Measurements from ENCODE around the gene KIN. TPM values are rescaled to one million over a fixed set of nuclear protein-coding genes. Genes with fewer than 3 reads are reported as not detected.

KIN gene
- total RNA-seq, 1 experiment from 2014 or later, result 27.9 TPM

GRCh38 chr10:7829289-7829834 lies 41.6 kb upstream of the KIN start:
- Mint-ChIP-seq H3K27ac (ENCODE audit: unreplicated experiment) (peak overlapping the region; percentile 44), H3K4me3 (ENCODE audit: unreplicated experiment) (no peak overlapping the region), H3K9me3 (ENCODE audit: unreplicated experiment) (no peaks in the 10 kb centered on the region), H3K4me1 (ENCODE audit: low read depth, unreplicated experiment) (peaks cover 18% of the 10 kb centered on the region), H3K36me3 (ENCODE audit: insufficient read depth, unreplicated experiment) (peaks cover 47% of the 10 kb centered on the region), H3K27me3 (ENCODE audit: insufficient read depth, unreplicated experiment) (no peaks in the 10 kb centered on the region)
- POLR2A ChIA-PET, result no interaction called here
- DNase-seq, result no peak
- no peaks in the 10 kb centered on the region for H3K27me3 ChIP-seq (replicated peaks; ENCODE audit: control insufficient read depth, insufficient read depth, low read length)
- no peaks in the 10 kb centered on the region for H3K4me1 ChIP-seq
- CTCF ChIA-PET, result interaction anchor here (0.7 kb wide), 1 partner anchor 222 kb away, joined by 8 read pairs; no protein-coding TSS in a partner anchor
- no peaks in the 10 kb centered on the region for H3K9me3 ChIP-seq
- H3K4me3 ChIP-seq (ENCODE audit: low read depth, low read length), result no peak overlapping the region
- TF ChIP-seq CTCF (IDR thresholded peaks at IDR 0.05; ENCODE audit: insufficient read depth in 1 of 2, low read depth in 1 of 2, low read length in 1 of 2, severe bottlenecking in 1 of 2, unreplicated experiment in 1 of 2), result no peak
- H3K36me3 ChIP-seq (ENCODE audit: control insufficient read depth, insufficient read depth, low read length), result no peaks in the 10 kb centered on the region; the same call in none of the 2 replicates
- BruUV-seq (replicated peaks), result no TSS peak
- intact Hi-C loops (cut with micrococcal nuclease; ENCODE audit: unreplicated experiment), result no loop called here

- intact Hi-C loops (cut with micrococcal nuclease; ENCODE audit: unreplicated experiment), result no loop called here
- Mint-ChIP-seq H3K27me3 (ENCODE audit: insufficient read depth, unreplicated experiment) (no peaks in the 10 kb centered on the region), H3K4me1 (ENCODE audit: low read depth, unreplicated experiment) (peaks cover 18% of the 10 kb centered on the region), H3K4me3 (ENCODE audit: unreplicated experiment) (no peak overlapping the region), H3K9me3 (ENCODE audit: unreplicated experiment) (no peaks in the 10 kb centered on the region), H3K36me3 (ENCODE audit: insufficient read depth, unreplicated experiment) (peaks cover 48% of the 10 kb centered on the region), H3K27ac (ENCODE audit: unreplicated experiment) (peak overlapping the region; percentile 80)
- BruUV-seq (replicated peaks), result no TSS peak
- ChIA-PET POLR2A (no interaction called here), CTCF (no interaction called here)
- Histone ChIP-seq H3K36me3 (ENCODE audit: control insufficient read depth, insufficient read depth, low read length) (peaks cover 2% of the 10 kb centered on the region), H3K4me1 (no peaks in the 10 kb centered on the region), H3K27me3 (replicated peaks; ENCODE audit: control insufficient read depth, insufficient read depth, low read length) (no peaks in the 10 kb centered on the region), H3K9me3 (no peaks in the 10 kb centered on the region), H3K4me3 (ENCODE audit: low read depth, low read length) (no peak overlapping the region)
- TF ChIP-seq CTCF (IDR thresholded peaks at IDR 0.05; ENCODE audit: insufficient read depth in 1 of 2, low read depth in 1 of 2, low read length in 1 of 2, severe bottlenecking in 1 of 2, unreplicated experiment in 1 of 2), result peak; percentile 19 to 33
- DNase-seq, result peak; percentile 52 to 62
Observed at GRCh38 chr10:7826971-7827370, 39.2 kb upstream of the KIN start.

- CTCF ChIA-PET, result no interaction called here
- no peak overlapping the region for H3K4me3 Mint-ChIP-seq (ENCODE audit: unreplicated experiment)
- H3K9me3 Mint-ChIP-seq (ENCODE audit: unreplicated experiment), result no peaks in the 10 kb centered on the region
- POLR2A ChIA-PET, result interaction anchor here (0.7 kb wide), 1 partner anchor 12 kb away, joined by 5 read pairs; no protein-coding TSS in a partner anchor
- no peak for DNase-seq
- H3K4me1 ChIP-seq, result no peaks in the 10 kb centered on the region
- TF ChIP-seq CTCF (IDR thresholded peaks at IDR 0.05; ENCODE audit: insufficient read depth in 1 of 2, low read depth in 1 of 2, low read length in 1 of 2, severe bottlenecking in 1 of 2, unreplicated experiment in 1 of 2), result no peak
- H3K4me1 Mint-ChIP-seq (ENCODE audit: low read depth, unreplicated experiment), result peaks cover 16% of the 10 kb centered on the region
- H3K9me3 ChIP-seq, result no peaks in the 10 kb centered on the region
- no peaks in the 10 kb centered on the region for H3K27me3 Mint-ChIP-seq (ENCODE audit: insufficient read depth, unreplicated experiment)
- peaks cover 2% of the 10 kb centered on the region for H3K36me3 ChIP-seq (ENCODE audit: control insufficient read depth, insufficient read depth, low read length)
- no peak overlapping the region for H3K4me3 ChIP-seq (ENCODE audit: low read depth, low read length)
- intact Hi-C loops (cut with micrococcal nuclease; ENCODE audit: unreplicated experiment), result no loop called here
- H3K27me3 ChIP-seq (replicated peaks; ENCODE audit: control insufficient read depth, insufficient read depth, low read length), result no peaks in the 10 kb centered on the region
- peaks cover 48% of the 10 kb centered on the region for H3K36me3 Mint-ChIP-seq (ENCODE audit: insufficient read depth, unreplicated experiment)
- H3K27ac Mint-ChIP-seq (ENCODE audit: unreplicated experiment), result no peak overlapping the region
- no TSS peak for BruUV-seq (replicated peaks)
Observed at GRCh38 chr10:7824251-7824650, 36.5 kb upstream of the KIN start.

Data from Caco-2 (cell line).